Neuronal stem cell (in vitro differentiated cells): Measurements from ENCODE around the gene IL2RG.

Experiments used
- DNase-seq: peaks from one replicate; pipeline ENCODE4 v3.0.0-alpha.2; 2013; ENCODE audit warnings: low spot score
- H2AFZ ChIP-seq: one replicate; pipeline ENCODE4 v1.6.1; 2013; ENCODE audit warnings: mild to moderate bottlenecking, low read length, inconsistent platforms
- H2AK5ac ChIP-seq: 2 replicates; pipeline ENCODE4 v1.6.1; 2013; ENCODE audit warnings: low read depth, mild to moderate bottlenecking, inconsistent platforms, low read length, moderate library complexity, mixed read lengths
- H2BK120ac ChIP-seq: 2 replicates; pipeline ENCODE4 v1.6.1; 2013; ENCODE audit warnings: low read depth, mild to moderate bottlenecking, inconsistent platforms, low read length, moderate library complexity, mixed read lengths
- H2BK12ac ChIP-seq: one replicate; pipeline ENCODE4 v1.6.1; 2013; ENCODE audit warnings: low read length, inconsistent platforms
- H2BK15ac ChIP-seq: 2 replicates; pipeline ENCODE4 v1.6.1; 2013; ENCODE audit warnings: mild to moderate bottlenecking, low read length, inconsistent platforms, mixed read lengths
- H2BK5ac ChIP-seq: one replicate; pipeline ENCODE4 v1.6.1; 2013; ENCODE audit warnings: inconsistent platforms, mild to moderate bottlenecking, low read length, moderate library complexity
- H3K14ac ChIP-seq: one replicate; pipeline ENCODE4 v1.6.1; 2013; ENCODE audit warnings: low read length, inconsistent platforms
- H3K18ac ChIP-seq: 2 replicates; pipeline ENCODE4 v1.6.1; 2013; ENCODE audit warnings: low read length, inconsistent platforms
- H3K23ac ChIP-seq: 2 replicates; pipeline ENCODE4 v1.6.1; 2013; ENCODE audit warnings: low read depth, mild to moderate bottlenecking, mixed read lengths, low read length, inconsistent platforms; ENCODE audit not compliant: poor library complexity
- H3K27ac ChIP-seq: replicated peaks from 3 replicates; pipeline ENCODE4 v1.5.1; 2013; ENCODE audit warnings: low read length, inconsistent platforms
- H3K27me3 ChIP-seq, 3 experiments: 2 replicates each; pipeline ENCODE4 v1.6.1; 2013; ENCODE audit warnings: low read length in 3 of 3, mild to moderate bottlenecking in 2 of 3, inconsistent platforms in 1 of 3, low read depth in 1 of 3, mixed read lengths in 1 of 3, moderate library complexity in 1 of 3; ENCODE audit not compliant: control insufficient read depth in 3 of 3, insufficient read depth in 3 of 3
- H3K36me3 ChIP-seq, 2 donors: replicated peaks in 1 of 2; 2 replicates each; pipeline ENCODE4 v1.6.1; 2013; ENCODE audit warnings: low read length in 2 of 2; ENCODE audit not compliant: control insufficient read depth in 2 of 2, insufficient read depth in 2 of 2
- H3K4ac ChIP-seq: 2 replicates; pipeline ENCODE4 v1.6.1; 2013; ENCODE audit warnings: inconsistent platforms, mild to moderate bottlenecking, low read length, moderate library complexity
- H3K4me1 ChIP-seq, 2 donors: 1 replicate in 1 of 2; 2 replicates in 1 of 2; pipeline ENCODE4 v1.6.1; 2013; ENCODE audit warnings: low read length in 2 of 2, low read depth in 1 of 2; ENCODE audit not compliant: control insufficient read depth in 2 of 2, insufficient read depth in 1 of 2
- H3K4me2 ChIP-seq: one replicate; pipeline ENCODE4 v1.6.1; 2013; ENCODE audit warnings: mild to moderate bottlenecking, low read length, inconsistent platforms; ENCODE audit not compliant: insufficient read depth, poor library complexity, severe bottlenecking
- H3K4me3 ChIP-seq, 2 donors: 2 replicates each; pipeline ENCODE4 v1.5.1; 2013; ENCODE audit warnings: low read length in 2 of 2, mild to moderate bottlenecking in 2 of 2, inconsistent platforms in 1 of 2, moderate library complexity in 1 of 2
- H3K79me1 ChIP-seq: one replicate; pipeline ENCODE4 v1.6.1; 2013; ENCODE audit warnings: low read depth, mild to moderate bottlenecking, inconsistent platforms, low read length, moderate library complexity
- H3K9ac ChIP-seq: one replicate; pipeline ENCODE4 v1.6.1; 2013; ENCODE audit warnings: mild to moderate bottlenecking, low read depth, low read length, inconsistent platforms; ENCODE audit not compliant: poor library complexity
- H3K9me3 ChIP-seq, 2 donors: replicated peaks in 1 of 2; 2 replicates each; pipeline versions ENCODE3 to v1.6.1; 2013; ENCODE audit warnings: low read length in 2 of 2, mild to moderate bottlenecking in 2 of 2, inconsistent platforms in 1 of 2, low read depth in 1 of 2, mixed read lengths in 1 of 2, moderate library complexity in 1 of 2; ENCODE audit not compliant: control insufficient read depth in 2 of 2, insufficient read depth in 1 of 2
- H4K8ac ChIP-seq: one replicate; pipeline ENCODE4 v1.6.1; 2013; ENCODE audit warnings: low read depth, mild to moderate bottlenecking, inconsistent platforms, low read length, moderate library complexity
- H4K91ac ChIP-seq: one replicate; pipeline ENCODE4 v1.6.1; 2013; ENCODE audit warnings: low read length, low read depth, mild to moderate bottlenecking, inconsistent platforms; ENCODE audit not compliant: poor library complexity
- WGBS, 2 donors: extraction: QIAGEN DNeasy Blood & Tissue Kit; methylation state at CpG; one replicate each; pipeline ENCODE4 v1.1.7; 2013; ENCODE audit warnings: missing lambda C conversion rate in 2 of 2, mixed read lengths in 1 of 2; ENCODE audit not compliant: insufficient read length in 2 of 2, insufficient replicate concordance in 1 of 2; ENCODE audit errors: extremely low coverage in 2 of 2; 5-methylcytosine and 5-hydroxymethylcytosine counted together

IL2RG gene

DNA sequence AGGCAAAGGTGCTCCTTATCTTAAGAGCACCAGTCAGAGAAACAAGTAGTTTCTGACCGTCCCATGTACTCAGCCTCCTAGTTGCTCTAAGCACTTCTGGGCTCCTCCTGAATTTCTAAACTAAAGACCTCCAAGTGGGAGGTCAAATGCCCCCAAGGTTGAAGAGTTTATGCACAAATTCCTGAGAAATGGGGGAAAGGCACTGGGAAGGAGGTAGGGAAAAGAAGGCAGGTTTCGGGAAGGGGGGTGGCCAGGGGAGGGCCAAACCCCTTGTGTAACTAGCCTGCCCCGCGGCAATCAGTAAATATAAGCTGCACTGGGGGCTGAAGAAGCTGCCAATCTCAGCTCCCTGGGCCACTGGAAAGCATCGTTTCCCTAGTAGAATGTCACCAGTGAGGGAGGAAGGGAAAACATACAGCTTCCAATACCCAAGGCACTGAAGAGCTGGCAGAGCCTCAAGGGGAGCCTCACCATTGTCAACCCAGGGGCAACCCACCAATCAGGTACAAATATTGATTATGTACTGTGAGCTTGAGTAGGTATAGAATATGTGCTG is 12.3 kb downstream of the IL2RG start:
- peaks cover 10 to 13% of the 10 kb centered on the region in 2 donors for H3K4me1 ChIP-seq
- H3K27me3 ChIP-seq, result peaks cover 0 to 30% (median 10%) of the 10 kb centered on the region in 3 experiments
- H3K14ac ChIP-seq, result no peak overlapping the region
- H4K91ac ChIP-seq, result no peak overlapping the region
- no peak overlapping the region for H2BK120ac ChIP-seq
- H3K4me2 ChIP-seq, result no peak overlapping the region
- no peak for DNase-seq
- H2BK5ac ChIP-seq, result no peak overlapping the region
- H3K9ac ChIP-seq, result no peak overlapping the region
- H3K4me3 ChIP-seq, result no peak overlapping the region
- no peak overlapping the region for H3K23ac ChIP-seq
- no peaks in the 10 kb centered on the region for H3K79me1 ChIP-seq
- WGBS, 2 donors, result no CpG with 5 or more reads among the region's 5 CpGs
- H3K36me3 ChIP-seq, result no peaks in the 10 kb centered on the region
- no peak overlapping the region for H3K27ac ChIP-seq
- H2AK5ac ChIP-seq, result no peak overlapping the region
- H2BK12ac ChIP-seq, result no peak overlapping the region
- no peak overlapping the region for H4K8ac ChIP-seq
- H2AFZ ChIP-seq, result no peak overlapping the region
- no peak overlapping the region for H3K4ac ChIP-seq
- no peak overlapping the region for H2BK15ac ChIP-seq
- no peaks in the 10 kb centered on the region for H3K9me3 ChIP-seq
- H3K18ac ChIP-seq, result no peak overlapping the region

- H3K4me3 ChIP-seq, result no peak overlapping the region
- WGBS, 2 donors, result no CpG with 5 or more reads among the region's 2 CpGs
- H3K36me3 ChIP-seq, result no peaks in the 10 kb centered on the region
- H3K23ac ChIP-seq, result no peak overlapping the region
- H3K9me3 ChIP-seq, result no peaks in the 10 kb centered on the region
- no peak overlapping the region for H3K4me2 ChIP-seq
- no peak overlapping the region for H2BK120ac ChIP-seq
- no peak overlapping the region for H2AFZ ChIP-seq
- no peak overlapping the region for H4K8ac ChIP-seq
- H2BK12ac ChIP-seq, result no peak overlapping the region
- H3K18ac ChIP-seq, result no peak overlapping the region
- no peak overlapping the region for H3K4ac ChIP-seq
- no peak overlapping the region for H3K27ac ChIP-seq
- H3K9ac ChIP-seq, result no peak overlapping the region
- no peaks in the 10 kb centered on the region for H3K79me1 ChIP-seq
- H4K91ac ChIP-seq, result no peak overlapping the region
- H3K27me3 ChIP-seq, result peaks cover 0 to 30% (median 10%) of the 10 kb centered on the region in 3 experiments
- DNase-seq, result no peak
- no peak overlapping the region for H2BK5ac ChIP-seq
- no peak overlapping the region for H2BK15ac ChIP-seq
- no peak overlapping the region for H3K14ac ChIP-seq
- no peak overlapping the region for H2AK5ac ChIP-seq
- H3K4me1 ChIP-seq, result peaks cover 6 to 8% of the 10 kb centered on the region in 2 donors
These were observed 13.1 kb downstream of the IL2RG start for GRCh38 chrX:71098302-71098701.

DNA sequence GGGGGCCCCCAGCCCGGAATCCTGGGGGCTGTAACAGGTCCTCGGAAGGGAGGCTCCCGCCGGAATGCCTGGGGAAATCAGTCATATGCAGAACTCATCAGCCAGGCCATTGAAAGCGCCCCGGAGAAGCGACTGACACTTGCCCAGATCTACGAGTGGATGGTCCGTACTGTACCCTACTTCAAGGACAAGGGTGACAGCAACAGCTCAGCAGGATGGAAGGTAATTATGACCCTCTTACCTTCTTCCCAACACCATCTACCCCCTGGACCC is 14.7 kb downstream of the IL2RG start:
- no peak overlapping the region for H4K91ac ChIP-seq
- H2BK120ac ChIP-seq, result no peak overlapping the region
- H2BK15ac ChIP-seq, result no peak overlapping the region
- H3K36me3 ChIP-seq, result no peaks in the 10 kb centered on the region
- H3K18ac ChIP-seq, result no peak overlapping the region
- no peak overlapping the region for H4K8ac ChIP-seq
- WGBS, 2 donors, result no CpG with 5 or more reads among the region's 9 CpGs
- no peak for DNase-seq
- no peak overlapping the region for H3K14ac ChIP-seq
- H3K27me3 ChIP-seq, result peaks cover 0 to 25% (median 10%) of the 10 kb centered on the region in 3 experiments
- H3K4me2 ChIP-seq, result peak overlapping the region; percentile 62
- peaks cover 2 to 5% of the 10 kb centered on the region in 2 donors for H3K4me1 ChIP-seq
- H2BK12ac ChIP-seq, result no peak overlapping the region
- H2AK5ac ChIP-seq, result no peak overlapping the region
- no peak overlapping the region for H2BK5ac ChIP-seq
- H3K9ac ChIP-seq, result no peak overlapping the region
- no peaks in the 10 kb centered on the region for H3K9me3 ChIP-seq
- H3K79me1 ChIP-seq, result no peaks in the 10 kb centered on the region
- H3K27ac ChIP-seq, result no peak overlapping the region
- H3K4me3 ChIP-seq, result peak overlapping the region; percentile 48 to 85
- H3K23ac ChIP-seq, result no peak overlapping the region
- peak overlapping the region; percentile 77 for H2AFZ ChIP-seq
- no peak overlapping the region for H3K4ac ChIP-seq

DNA sequence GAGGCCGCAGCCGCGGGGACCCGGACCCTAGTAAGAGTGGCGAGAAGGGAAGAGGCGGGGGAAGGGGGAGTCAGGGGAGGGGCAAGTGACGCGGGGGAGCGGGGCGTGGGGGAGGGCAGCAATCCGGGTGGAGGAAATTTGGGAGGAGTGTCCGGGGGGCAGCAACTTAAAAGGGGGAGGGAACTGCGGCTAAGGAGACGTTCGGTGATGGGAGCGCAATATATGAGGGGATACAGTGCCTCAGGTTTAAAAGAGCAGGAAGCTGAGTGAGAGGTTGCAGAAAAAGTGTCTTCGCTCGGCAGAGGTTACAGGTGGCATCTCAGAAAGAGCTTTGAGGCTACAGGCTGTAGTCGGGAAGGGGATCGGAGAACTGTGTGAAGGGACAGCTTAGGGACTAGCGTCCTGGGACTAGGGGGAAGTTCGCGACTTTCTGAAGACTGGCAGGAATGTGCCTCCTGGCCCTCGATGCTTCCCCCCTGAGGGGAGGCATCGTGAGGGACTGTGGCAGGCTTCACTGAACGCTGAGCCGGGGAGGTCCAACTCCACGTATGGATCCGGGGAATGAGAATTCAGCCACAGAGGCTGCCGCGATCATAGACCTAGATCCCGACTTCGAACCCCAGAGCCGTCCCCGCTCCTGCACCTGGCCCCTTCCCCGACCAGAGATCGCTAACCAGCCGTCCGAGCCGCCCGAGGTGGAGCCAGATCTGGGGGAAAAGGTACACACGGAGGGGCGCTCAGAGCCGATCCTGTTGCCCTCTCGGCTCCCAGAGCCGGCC is 15.2 kb downstream of the IL2RG start:
- Histone ChIP-seq H3K4me1 (peaks cover 2 to 5% of the 10 kb centered on the region in 2 donors), H4K91ac (no peak overlapping the region), H3K14ac (no peak overlapping the region), H3K9ac (peak overlapping the region; percentile 72), H2BK5ac (no peak overlapping the region), H3K27ac (no peak overlapping the region), H4K8ac (no peak overlapping the region), H3K4ac (no peak overlapping the region), H3K4me2 (peak overlapping the region; percentile 62), H3K9me3 (no peaks in the 10 kb centered on the region), H3K4me3 (peak overlapping the region; percentile 48 to 85), H2BK15ac (no peak overlapping the region), H3K23ac (no peak overlapping the region), H2AFZ (peak overlapping the region; percentile 77), H3K27me3 (peaks cover 0 to 23% (median 10%) of the 10 kb centered on the region in 3 experiments), H3K36me3 (no peaks in the 10 kb centered on the region), H2BK12ac (no peak overlapping the region), H2BK120ac (no peak overlapping the region), H3K18ac (peak overlapping the region; percentile 80), H3K79me1 (no peaks in the 10 kb centered on the region), H2AK5ac (no peak overlapping the region)
- no peak for DNase-seq
- no CpG with 5 or more reads among the region's 46 CpGs for whole genome bisulfite sequencing, 2 donors
